Ascending aorta (tissue), 2 donors: ENCODE measurements around the gene PAOX. TPM values are rescaled to one million over a fixed set of nuclear protein-coding genes. Genes with fewer than 3 reads are reported as not detected.
A peak's percentile ranks its signal among the peaks of the same experiment; 100 is the strongest.

Experiments
- DNase-seq, 2 donors: peaks; one replicate each; pipeline ENCODE4 v3.0.0-alpha.2; 2019; ENCODE audit warnings: low spot score in 2 of 2
- H3K27ac ChIP-seq, 2 donors: fragments of 200-600 bp; sonication (generic); one replicate each; pipeline ENCODE4 v1.5.1; 2016 to 2017; ENCODE audit warnings: mild to moderate bottlenecking in 1 of 2
- H3K27me3 ChIP-seq: fragments of 200-600 bp; sonication (generic); one replicate; pipeline ENCODE4 v1.5.1; 2017
- H3K36me3 ChIP-seq, 2 donors: fragments of 200-600 bp; sonication (generic); one replicate each; pipeline ENCODE4 v1.5.1; 2016
- H3K4me1 ChIP-seq, 2 donors: fragments of 200-600 bp; sonication (generic); one replicate each; pipeline ENCODE4 v1.5.1; 2016 to 2017; ENCODE audit warnings: mild to moderate bottlenecking in 1 of 2
- H3K4me3 ChIP-seq, 2 donors: fragments of 200-600 bp; sonication (generic); one replicate each; pipeline ENCODE4 v1.5.1; 2016 to 2017; ENCODE audit warnings: mild to moderate bottlenecking in 1 of 2
- H3K9me3 ChIP-seq, 2 donors: fragments of 200-600 bp; sonication (generic); one replicate each; pipeline ENCODE4 v1.5.1; 2016
- CTCF ChIP-seq, 3 experiments: fragments of 200-600 bp in 2 of 3; fragments of 450-650 bp in 1 of 3; sonication (generic) in 2 of 3; IDR thresholded peaks; one replicate each; pipeline ENCODE4 v1.5.1; 2016 to 2019; ENCODE audit warnings: antibody characterized with exemption in 3 of 3, mild to moderate bottlenecking in 1 of 3, moderate library complexity in 1 of 3
- intact Hi-C: fragments of 100-400 bp; cut with DNase I; formaldehyde crosslinking; loops from one replicate; pipeline ENCODE4 v1.15.1; 2023
- total RNA-seq: library from RNA; depleted of rRNA; stranded (reverse); fragments of >200 nt; gene quantifications from one replicate; pipeline ENCODE4 v1.1.0, GENCODE V29; 2016

Gene PAOX
- total RNA-seq, 1 donor from 2014 or later = 1.4 TPM

DNA sequence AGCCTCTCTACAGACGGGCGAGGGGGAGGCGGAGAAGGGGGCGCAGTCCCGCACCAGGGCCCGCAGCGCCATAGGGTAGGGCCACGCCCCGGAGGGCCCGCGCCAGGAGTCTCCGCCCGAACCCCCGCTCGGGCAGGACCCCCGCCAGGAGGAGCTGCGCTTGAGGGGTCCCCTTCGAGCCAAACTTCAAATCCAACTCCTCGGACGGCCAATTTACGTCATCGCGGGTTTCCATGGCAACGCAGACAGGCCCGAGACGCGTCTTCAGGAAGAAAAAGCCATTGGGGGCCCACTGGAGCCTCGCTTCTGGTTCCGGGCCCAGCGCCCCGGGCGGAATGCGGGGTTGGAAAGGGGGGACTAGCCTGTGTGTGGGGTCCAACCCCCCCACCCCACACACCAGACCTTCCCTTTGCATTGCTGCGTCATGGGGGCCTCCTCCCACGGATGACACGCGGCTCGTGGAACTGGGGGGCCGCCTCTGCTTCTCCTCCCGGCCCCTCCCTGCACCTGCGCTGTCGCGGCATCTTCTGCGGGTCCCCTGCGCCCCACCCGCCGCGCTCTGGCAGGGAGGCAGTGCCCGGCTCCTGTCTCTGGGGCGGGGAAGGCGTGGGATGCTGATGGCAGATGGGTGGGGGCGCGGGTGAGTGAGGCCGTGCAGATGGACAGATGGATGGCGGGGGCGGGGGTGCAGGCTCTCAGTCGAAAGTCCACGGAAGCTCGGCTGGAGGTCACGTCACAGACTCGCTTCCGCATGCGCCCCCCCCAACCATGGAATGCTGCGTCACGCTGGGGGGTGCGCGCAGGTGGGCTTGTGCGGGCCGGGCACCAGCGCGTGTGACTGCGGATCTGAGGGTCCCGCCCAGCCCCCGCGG is 43.6 kb upstream of the PAOX start:
- Histone ChIP-seq H3K27ac (no peak overlapping the region), H3K4me3 (peak overlapping the region; percentile 34 to 59), H3K9me3 (no peaks in the 10 kb centered on the region), H3K36me3 (no peaks in the 10 kb centered on the region), H3K4me1 (peaks cover 9 to 18% of the 10 kb centered on the region in 2 donors), H3K27me3 (peaks cover 27% of the 10 kb centered on the region)
- TF ChIP-seq CTCF (IDR thresholded peaks at IDR 0.05) = no peak
- DNase-seq = no peak
- intact Hi-C loops = no loop called here

- DNase-seq = no peak
- H3K4me3 ChIP-seq = peak overlapping the region; percentile 34 to 59
Observed at GRCh38 chr10:133336118-133336576, 42.9 kb upstream of the PAOX start.

DNA sequence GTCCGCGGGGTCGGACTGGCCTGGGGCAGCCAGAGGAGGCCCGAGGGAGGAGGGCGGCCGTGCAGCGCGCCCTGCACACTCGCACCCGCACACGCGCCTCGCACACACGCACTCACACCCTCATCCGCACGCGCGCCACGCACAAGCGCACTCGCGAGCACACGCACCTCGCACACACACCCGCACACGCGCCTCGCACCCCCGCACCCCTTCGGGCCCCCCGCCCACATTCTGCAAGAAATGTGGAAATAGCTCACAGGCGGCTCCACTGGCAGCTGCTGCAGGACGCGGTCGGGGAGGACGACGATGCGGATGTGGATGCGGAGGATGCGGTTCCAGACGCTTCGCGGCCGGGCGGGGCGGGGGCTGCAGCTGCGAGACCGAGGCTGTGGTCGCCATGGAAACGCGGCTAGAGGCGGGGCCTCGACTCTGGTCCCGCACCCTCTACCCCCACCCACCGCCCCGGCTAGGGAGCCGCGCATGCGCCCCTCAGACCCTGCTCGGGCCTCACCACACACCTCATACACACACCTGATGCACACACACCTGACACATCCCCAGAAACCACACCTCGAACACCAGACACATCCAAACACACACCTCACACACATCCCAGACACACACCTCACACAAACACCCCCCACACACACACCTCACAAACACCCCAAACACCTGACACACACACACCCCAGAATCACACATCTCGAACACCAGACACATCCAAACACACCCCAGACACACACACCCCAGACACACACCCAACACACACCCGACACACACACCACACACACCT is 42.3 kb upstream of the PAOX start, which contains the start of gene CALY:
TSS of gene CALY (minus strand) at position 320 of the 793 bp plus-strand sequence. CDS start 7,907 bp downstream, outside the sequence.
- Histone ChIP-seq H3K27me3 (peaks cover 27% of the 10 kb centered on the region), H3K4me1 (peaks cover 9 to 18% of the 10 kb centered on the region in 2 donors)

More at GRCh38 chr10:133336118-133336576, 42.9 kb upstream of the PAOX start:
- H3K27me3 ChIP-seq = peaks cover 27% of the 10 kb centered on the region
- H3K27ac ChIP-seq = no peak overlapping the region
- no peaks in the 10 kb centered on the region for H3K9me3 ChIP-seq
- peaks cover 9 to 18% of the 10 kb centered on the region in 2 donors for H3K4me1 ChIP-seq
- no peak for TF ChIP-seq CTCF (IDR thresholded peaks at IDR 0.05)
- no peaks in the 10 kb centered on the region for H3K36me3 ChIP-seq
- intact Hi-C loops = no loop called here

DNA sequence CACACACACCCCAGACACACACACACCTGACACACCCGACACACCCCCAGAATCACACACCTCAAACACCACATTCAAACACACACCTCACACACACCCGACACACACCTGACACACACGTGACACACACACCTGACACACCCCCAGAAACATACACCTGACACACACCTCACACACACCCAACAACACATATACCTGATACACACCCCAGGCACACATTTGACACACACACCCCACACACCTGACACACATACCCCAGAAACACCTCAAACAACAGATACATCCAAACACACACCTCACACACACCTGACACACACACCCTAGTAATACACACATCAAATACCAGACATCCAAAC is 41.7 kb upstream of the PAOX start:
- intact Hi-C loops = no loop called here
- H3K9me3 ChIP-seq = no peaks in the 10 kb centered on the region
- peaks cover 27% of the 10 kb centered on the region for H3K27me3 ChIP-seq

More for the DNA sequence above, 42.3 kb upstream of the PAOX start, which contains the start of gene CALY:
- Histone ChIP-seq H3K27ac (no peak within 1 kb of the TSS), H3K4me3 (peak within 1 kb of the TSS; percentile 34 to 59), H3K9me3 (no peaks in the 10 kb centered on the region), H3K36me3 (no peaks in the 10 kb centered on the region)
- DNase-seq = no peak
- no peak for TF ChIP-seq CTCF (IDR thresholded peaks at IDR 0.05)
- intact Hi-C loops = no loop called here

More for the DNA sequence above, 41.7 kb upstream of the PAOX start:
- Histone ChIP-seq H3K4me3 (no peak overlapping the region), H3K36me3 (no peaks in the 10 kb centered on the region), H3K4me1 (peaks cover 9 to 18% of the 10 kb centered on the region in 2 donors), H3K27ac (no peak overlapping the region)
- DNase-seq = no peak
- TF ChIP-seq CTCF (IDR thresholded peaks at IDR 0.05) = no peak
